SK-N-MC (cell line): ENCODE measurements around the gene PPP2R3B.
"Not testable (repeated sequence)": the region's sequence is repeated elsewhere in the genome, so short reads cannot be mapped to it uniquely, and the experiment has no call there.

Experiments used
- EZH2 ChIP-seq: fragments of 200-600 bp; sonication (generic); IDR thresholded peaks from one replicate; pipeline ENCODE4 v1.6.1; 2017; ENCODE audit warnings: antibody characterized with exemption
- FOXP2 ChIP-seq: optimal IDR thresholded peaks from 2 replicates; pipeline ENCODE3; 2011; ENCODE audit warnings: mild to moderate bottlenecking, moderate library complexity; ENCODE audit not compliant: insufficient read depth; ENCODE audit errors: extremely low read length, control extremely low read depth
- POLR2AphosphoS5 ChIP-seq: IDR thresholded peaks from 2 replicates; pipeline ENCODE4 v1.6.1; 2012; ENCODE audit warnings: mild to moderate bottlenecking, low read depth, low read length, borderline replicate concordance

DNA sequence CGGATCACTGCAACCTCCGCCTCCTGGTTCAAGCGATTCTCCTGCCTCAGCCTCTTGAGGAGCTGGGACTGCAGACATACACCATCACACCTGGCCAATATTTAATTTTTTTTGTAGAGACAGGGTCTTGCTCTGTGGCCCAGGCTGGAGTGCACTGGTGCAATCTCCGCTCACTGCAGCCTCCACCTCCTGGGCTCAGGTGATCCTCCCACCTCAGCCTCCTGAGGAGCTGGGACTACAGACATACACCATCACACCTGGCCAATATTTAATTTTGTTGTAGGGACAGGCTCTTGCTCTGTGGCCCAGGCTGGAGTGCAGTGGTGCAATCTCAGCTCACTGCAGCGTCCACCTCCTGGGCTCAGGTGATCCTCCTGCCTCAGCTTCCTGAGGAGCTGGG, 28.8 kb upstream of the PPP2R3B start:
- TF ChIP-seq EZH2, POLR2AphosphoS5, FOXP2: not testable (repeated sequence)
